HG02870 (cell line): ENCODE measurements around the gene EHBP1.

Source experiments
- ATAC-seq: cut with Tn5 transposase; IDR thresholded peaks from one replicate; pipeline ENCODE4 v1.9.1; 2021; ENCODE audit warnings: mild to moderate bottlenecking, moderate library complexity; ENCODE audit not compliant: unreplicated experiment

EHBP1 gene

DNA sequence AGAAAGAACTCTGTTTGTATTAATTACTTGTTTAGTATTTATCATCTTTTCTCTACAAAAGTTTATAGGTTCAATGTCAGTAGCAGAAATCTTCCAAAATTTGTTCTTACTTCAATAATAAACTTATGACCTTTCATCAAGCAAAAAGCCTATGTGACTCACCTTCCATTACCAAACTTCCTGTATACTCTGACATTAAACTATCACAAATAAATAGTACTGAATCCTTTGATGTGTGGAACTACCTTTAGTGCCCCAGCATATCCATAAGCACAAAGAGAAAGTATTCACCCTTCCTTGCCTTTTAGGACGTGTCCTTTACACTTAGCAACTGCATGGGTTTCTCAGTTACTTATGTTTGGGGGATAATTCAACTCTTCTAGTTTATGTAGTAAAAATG is 166.0 kb downstream of the EHBP1 start:
- no peak for ATAC-seq

- no peak for ATAC-seq
These were observed 168.1 kb downstream of the EHBP1 start for GRCh38 chr2:62873603-62874002.

DNA sequence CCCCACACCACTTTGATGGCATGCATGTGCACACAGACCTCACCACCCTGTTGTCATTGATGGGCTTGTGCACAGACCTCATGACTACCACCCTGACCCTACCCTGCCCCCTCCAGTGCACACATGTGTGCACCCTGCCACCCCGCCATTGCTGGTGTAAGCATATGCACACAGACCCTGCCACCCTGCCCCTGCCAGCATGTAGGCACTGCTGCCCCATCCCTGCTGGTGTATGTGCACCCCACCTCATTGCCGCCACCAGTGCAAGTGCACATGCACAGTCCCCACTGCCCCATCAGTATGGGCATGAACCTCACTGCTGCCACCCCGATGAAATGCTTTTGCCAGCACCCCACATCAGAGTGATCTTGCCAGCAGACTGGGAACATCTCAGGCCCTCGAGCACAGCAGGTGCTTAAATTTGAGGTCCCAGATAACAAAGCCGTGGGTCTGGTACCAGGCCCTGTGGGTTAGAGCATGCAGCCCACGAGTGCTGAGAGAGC is 169.4 kb downstream of the EHBP1 start:
- no peak for ATAC-seq

GRCh38 chr2:62881162-62881795 is 175.8 kb downstream of the EHBP1 start:
- no peak for ATAC-seq

DNA sequence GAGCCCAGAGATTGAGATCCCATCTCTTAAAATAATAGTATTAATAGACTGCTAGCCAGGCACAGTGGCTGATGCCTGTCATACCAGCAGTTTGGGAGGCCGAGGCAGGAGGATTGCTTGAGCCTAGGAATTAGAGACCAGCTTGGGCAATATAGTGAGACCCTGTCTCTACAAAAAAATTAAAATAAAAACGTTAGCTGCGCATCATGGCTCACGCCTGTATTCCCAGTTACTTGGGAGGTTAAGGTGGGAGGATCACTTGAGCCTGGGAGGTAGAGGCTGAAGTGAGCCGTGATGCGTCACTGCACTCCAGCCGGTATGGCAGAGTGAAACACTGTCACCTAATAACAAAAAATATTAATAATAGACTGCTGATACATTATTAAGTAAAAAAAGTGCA is 178.1 kb downstream of the EHBP1 start:
- ATAC-seq: no peak

DNA sequence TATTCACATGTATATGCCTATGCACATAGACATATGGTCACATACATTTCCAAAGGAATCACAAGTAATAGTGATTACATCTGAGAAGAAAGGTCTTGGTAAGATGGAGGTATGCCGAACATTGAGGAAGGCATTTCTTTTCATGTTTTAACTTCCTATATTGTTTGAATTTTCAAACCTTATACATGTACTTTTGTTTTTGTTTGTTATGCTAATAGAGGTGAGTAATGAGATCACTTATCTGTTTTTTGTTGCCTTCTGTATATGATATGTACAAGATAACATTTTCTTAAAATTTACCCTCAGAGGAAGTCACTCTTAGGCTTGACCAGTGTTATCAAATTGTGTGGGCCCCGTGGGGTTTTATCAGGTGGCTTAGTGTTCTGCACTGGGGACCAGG is 178.6 kb downstream of the EHBP1 start:
- ATAC-seq: no peak

GRCh38 chr2:62884514-62884913 is 179.0 kb downstream of the EHBP1 start:
- ATAC-seq: no peak

DNA sequence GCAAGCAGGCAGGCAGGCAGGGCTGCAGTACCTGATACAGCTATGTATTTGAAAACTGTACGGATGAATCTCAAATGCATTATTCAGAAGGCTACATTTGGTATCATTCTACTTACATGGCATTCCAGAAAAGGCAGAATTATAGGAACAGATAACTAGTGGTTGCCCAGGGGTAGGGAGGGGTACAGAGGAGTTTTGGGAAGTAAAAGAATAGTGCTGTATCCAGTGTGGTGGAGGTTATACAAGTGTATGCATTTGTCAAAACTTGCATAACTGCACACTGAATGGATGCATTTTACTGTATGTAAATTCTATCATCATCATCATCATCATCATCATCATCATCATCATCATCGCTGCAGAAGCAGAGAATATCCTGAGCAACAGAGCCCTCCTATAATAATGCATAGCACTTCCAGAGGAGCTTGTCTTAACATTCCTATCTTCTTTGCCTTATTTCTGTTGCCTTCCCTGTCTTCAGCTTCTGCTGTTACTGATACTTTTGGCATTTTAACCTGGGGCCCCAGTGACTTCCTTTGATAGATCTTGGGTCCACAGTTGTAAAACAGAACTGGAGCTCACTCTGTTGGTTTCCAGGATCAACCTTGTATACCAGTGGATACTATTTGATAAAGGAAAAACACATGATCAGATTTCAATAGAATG is 189.6 kb downstream of the EHBP1 start:
- ATAC-seq: no peak

GRCh38 chr2:62895632-62896009 is 190.1 kb downstream of the EHBP1 start:
- ATAC-seq: no peak

DNA sequence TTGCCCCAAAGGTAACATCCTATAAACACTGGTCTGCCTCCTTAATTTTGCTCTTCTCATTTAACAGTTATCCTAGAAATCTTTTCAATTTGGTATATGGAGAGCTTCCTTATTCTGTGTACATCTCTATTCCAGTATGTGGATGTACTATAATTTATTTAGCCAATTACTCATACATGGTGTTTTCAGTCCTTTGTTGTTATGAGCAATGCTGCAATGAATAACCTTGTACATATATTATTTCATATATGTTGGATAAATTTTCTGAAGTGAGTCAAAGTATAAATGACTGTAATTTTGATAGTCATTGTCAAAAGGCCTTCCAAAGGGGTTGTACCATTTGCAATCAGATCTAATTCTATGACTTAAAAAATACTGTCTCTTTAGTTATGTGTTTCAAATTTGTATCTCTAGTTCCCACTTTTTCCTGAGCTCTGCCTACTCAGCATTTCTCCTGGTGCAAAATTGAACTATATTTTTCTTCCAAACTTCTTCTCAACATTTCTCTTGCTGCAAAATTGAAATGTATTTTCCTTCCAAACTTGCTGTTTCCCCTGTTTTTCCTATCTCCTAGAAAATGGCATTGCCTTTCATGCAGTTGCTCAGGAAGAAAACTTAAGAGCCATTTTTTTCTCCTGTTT is 191.8 kb downstream of the EHBP1 start:
- ATAC-seq: no peak

DNA sequence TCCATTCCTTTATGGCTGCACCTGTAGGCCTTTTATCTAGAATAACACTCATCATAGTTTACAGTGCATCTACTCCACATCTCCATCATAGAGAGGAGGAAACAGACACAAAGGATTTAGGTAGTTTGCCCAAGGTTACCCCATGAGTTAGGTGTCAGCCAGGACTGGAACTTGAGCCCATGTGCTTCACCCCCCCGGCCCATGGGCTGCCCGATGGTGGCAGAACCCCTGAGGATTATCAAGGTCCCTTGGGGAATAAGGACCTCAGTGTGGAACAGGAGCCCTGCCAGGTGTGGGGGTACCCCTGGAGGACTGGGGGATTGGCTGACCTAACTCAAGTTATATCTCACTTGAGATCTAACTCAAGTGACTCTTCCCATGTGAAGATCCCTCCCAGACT is 198.8 kb downstream of the EHBP1 start:
- no peak for ATAC-seq

DNA sequence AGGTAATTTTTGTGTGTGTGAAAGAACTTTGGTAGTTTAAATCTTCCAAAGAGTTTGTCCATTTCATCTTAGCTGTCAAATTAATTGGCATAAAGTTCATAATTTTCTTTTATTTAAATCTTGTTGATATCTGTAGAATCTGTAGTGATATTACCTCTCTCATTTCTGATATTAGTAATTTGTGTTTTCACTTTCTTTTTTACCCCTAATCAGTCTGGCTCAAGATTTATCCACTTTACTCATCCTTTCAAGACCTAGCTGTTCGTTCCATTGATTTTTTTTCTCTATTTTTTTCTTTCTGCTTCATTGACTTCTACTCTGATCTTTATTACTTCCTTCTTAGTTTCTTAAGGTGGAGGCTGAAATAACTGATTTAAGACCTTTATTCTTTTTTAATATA is 202.6 kb downstream of the EHBP1 start:
- ATAC-seq: no peak

GRCh38 chr2:62913311-62913710 is 207.8 kb downstream of the EHBP1 start:
- ATAC-seq: no peak

- no peak for ATAC-seq
These were observed 213.5 kb downstream of the EHBP1 start for GRCh38 chr2:62919041-62919440.

DNA sequence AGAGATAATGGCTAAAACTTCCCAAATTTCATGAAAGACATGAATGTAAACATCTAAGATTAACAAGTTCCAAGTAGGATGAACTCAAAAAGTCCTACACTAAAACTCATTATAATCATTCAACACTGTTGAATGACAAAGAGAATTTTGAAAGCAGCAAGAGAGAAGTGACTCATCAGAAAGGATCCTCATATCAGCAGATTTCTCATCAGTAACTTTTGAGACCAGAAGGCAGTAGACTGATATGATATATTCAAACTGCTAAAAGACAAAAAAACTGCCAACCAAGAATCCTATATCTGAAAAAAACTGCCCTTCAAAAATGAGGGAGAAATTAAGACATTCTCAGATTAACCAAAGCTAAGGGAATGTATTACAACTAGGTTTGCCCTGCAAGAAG is 214.6 kb downstream of the EHBP1 start:
- ATAC-seq: no peak

GRCh38 chr2:62923242-62923641 is 217.7 kb downstream of the EHBP1 start:
- ATAC-seq: no peak

DNA sequence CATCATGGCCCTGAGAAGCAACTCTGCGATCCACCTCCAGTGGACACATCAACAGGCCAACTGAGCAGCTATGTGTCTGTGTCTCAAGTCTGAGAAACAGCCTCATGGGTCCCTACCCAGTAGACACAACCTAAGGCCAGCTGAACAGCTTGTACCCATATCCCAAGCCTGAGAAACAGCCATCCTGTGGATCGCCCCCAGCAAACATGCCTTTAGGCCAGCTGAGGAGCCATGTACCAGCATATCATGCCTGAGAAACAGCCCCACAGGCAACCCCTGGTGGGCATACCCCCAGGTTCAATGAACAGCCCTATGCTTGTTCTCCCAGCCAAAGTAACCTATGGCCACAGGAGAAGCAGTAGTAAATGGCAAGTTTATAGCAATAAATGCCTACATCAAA is 218.4 kb downstream of the EHBP1 start:
- no peak for ATAC-seq

DNA sequence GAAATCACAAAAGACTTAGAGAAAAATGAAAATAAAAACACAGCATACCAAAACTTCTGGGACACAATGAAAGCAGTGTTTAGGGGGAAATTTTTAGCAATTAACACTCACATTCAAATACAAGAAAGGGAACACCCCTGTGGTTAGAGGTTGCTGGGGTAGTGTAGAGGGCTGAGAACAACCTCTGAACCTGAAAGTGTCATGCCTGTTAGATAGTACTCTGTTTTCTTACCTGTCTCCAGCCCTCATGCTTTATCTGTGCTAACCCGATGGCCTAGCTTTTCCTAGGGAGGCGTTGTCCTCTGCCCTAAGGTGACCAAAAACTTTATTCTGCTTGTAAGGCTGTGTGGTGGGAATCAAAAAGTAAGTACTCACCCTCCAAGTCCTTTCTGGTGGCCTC is 222.5 kb downstream of the EHBP1 start:
- ATAC-seq: no peak

GRCh38 chr2:62931536-62931935 is 226.0 kb downstream of the EHBP1 start:
- ATAC-seq: no peak

GRCh38 chr2:62933398-62933917 is 227.9 kb downstream of the EHBP1 start:
- no peak for ATAC-seq

GRCh38 chr2:62934517-62934916 is 229.0 kb downstream of the EHBP1 start:
- no peak for ATAC-seq

DNA sequence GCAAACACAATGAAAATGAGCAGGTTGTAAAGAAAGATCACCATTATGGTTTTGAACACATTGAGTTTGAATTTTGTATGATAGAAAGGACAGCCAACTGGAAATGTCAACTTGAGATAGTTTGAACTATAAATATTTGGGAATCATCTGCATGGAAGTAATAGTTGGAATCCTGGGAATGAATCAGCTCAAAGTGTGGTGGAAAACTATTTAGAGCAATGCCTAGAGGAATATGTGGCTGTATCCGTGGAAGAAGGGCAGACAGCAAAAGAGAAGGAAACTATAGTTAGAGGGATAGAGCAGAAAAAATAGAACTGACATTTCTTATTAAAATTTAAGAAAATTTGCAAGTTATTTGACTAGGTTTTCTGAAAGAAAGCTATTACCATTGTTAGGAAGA is 232.6 kb downstream of the EHBP1 start:
- no peak for ATAC-seq
